IPS DF 4.7 (cell line): ENCODE data around the gene PNKD.

Experiments
- DNase-seq: peaks from one replicate; pipeline ENCODE4 v3.0.0-alpha.2; 2013; ENCODE audit warnings: low spot score; ENCODE audit errors: extremely low read depth

Gene PNKD, protein sequence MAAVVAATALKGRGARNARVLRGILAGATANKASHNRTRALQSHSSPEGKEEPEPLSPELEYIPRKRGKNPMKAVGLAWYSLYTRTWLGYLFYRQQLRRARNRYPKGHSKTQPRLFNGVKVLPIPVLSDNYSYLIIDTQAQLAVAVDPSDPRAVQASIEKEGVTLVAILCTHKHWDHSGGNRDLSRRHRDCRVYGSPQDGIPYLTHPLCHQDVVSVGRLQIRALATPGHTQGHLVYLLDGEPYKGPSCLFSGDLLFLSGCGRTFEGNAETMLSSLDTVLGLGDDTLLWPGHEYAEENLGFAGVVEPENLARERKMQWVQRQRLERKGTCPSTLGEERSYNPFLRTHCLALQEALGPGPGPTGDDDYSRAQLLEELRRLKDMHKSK

DNA sequence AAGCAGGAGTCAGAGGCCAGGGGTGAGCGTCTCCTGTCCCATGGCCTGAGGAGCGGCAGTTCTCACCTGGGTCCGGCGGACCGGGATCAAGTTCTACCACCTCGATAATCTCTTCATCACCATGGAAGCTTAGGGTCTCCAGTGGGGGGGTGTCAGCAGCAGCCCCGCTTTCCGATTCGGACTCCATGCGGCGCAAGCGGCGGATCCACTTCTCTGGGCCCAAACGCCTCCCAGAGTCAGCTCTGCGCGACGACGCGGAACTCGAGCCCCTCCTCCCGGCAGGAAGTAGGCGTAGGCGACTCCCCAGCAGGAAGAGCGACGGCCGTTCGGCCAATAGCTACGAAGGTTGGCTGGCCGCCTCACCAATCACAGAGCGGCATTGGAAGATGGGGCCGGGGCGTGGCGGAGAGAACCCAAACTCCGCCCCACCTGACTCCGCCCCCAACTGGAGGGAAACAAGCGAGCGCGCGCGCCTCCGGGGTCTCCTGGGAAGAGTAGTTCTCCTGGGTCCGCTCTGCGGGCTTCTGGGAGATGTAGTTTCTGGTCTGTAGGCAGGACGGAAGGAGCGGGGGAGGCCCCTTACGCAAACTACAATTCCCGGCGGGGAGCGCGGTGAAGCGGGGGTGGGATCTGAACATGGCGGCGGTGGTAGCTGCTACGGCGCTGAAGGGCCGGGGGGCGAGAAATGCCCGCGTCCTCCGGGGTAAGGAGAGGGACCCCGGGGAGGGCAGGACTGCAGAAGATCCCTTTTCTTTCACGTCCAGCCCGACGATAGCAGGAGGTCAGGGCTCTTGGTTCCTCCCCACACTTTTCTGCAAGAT, at the start of gene PNKD, which contains the start of gene AAMP:
PNKD (plus strand) TSS at position 620 of the 821 bp plus-strand sequence; CDS start at position 637, 17 bp downstream.
AAMP (minus strand) TSS at position 238 of the 821 bp plus-strand sequence; CDS start at position 187, 51 bp downstream.
- DNase-seq: peak; percentile 90

DNA sequence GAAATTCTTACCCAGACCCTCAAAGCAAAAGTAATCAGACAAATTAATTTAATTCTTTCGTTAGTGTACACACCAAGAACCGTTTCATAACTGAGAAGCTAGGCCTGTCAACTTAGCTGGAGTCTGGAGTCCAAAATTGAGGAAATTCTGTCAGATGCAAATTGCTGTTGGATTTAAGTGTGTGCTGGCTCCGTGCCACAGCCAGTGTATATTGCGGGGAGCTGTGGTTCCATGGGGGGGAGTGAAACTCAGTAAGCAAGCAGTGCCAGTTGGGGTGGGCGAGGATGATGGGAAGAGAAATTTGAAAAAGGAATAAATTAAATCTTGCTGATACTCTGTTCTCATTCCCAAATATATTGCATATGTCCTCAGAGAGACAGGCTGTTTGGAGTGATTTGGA, 49.3 kb upstream of the PNKD start:
- DNase-seq: no peak

DNA sequence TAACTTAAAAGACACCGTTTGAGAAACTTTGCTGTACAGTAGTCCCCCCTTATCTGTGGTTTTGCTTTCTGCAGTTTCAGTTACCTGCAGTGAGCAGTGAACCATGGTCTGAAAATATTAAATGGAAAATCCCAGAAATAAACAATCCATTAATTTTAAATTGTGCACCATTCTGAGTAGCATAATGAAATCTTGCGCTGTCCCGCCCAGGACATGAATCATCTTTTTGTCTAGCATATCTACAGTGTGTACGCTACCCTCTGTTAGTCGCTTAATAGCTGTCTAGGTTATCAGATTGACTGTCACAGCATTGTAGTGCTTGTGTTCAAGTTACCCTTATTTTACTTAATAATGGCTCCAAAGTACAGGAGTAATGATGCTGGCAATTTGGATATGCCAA, 47.3 kb upstream of the PNKD start:
- no peak for DNase-seq

DNA sequence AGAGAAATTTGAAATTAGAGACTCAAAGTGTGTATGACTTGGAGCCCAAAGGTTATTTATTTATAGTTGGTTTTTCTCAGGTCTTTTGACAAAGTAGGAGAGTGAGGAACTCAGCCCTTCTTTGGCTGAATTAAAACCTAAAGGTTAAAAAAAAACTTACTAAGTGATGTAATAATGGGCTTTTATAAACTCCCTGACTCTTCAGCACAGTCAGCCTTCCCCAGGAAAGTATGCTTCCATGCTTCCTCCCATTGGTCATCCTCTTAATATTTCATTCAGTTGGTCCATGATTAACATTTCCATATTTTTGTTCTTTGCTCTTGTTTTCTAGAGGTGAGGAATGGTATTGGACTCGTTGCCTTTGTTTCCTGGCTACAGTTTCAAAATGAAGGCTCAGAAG, 46.1 kb upstream of the PNKD start:
- no peak for DNase-seq

DNA sequence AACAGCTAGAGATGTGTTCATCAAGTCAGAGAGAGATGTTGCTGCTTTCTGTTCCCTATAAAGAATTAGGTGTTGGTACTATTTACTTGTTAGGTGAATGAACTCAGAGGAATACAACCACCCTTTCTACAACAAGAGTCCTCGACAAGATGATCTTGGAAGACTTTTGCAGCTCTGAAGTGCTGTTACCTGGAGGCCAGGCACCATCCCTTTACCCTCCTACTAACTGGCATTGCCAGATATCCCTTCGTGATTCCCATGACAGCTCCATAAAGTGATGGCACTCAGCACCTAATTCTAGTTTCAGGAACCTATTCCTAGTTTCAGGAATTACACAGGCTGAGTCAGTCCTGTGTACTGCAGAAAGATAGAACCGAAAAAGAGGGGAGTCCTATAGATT, 43.4 kb upstream of the PNKD start:
- DNase-seq: no peak

DNA sequence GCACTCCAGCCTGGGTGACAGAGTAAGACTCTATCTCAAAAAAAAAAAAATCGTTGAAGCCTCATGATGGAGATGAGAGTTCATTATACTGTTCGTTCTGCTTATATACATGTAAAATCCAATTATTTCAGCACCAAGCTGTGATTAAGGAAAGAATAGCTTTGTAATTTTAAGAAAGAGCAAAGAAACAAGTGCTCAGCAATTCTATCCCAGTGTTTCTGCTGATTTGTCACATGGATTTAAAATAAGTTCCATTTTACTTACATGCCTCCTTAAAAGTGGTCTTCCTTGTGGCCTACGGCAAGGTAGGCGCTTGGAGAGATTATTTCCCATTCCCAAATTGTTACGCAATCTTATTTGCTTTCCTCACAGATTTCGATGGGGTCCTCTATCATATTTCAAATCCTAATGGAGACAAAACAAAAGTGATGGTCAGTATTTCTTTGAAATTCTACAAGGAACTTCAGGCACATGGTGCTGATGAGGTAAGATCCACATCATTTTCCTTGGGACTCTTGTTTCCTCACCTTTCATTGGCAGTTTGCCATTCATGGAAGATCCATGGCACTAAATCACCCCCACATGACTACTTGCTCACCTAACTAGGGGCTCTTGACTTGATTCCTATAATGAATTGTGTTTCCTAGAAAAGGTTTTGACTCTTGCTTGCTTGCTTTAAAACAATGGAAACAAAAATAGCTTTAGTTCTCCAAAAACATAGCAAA, 41.8 kb upstream of the PNKD start:
- DNase-seq: no peak

DNA sequence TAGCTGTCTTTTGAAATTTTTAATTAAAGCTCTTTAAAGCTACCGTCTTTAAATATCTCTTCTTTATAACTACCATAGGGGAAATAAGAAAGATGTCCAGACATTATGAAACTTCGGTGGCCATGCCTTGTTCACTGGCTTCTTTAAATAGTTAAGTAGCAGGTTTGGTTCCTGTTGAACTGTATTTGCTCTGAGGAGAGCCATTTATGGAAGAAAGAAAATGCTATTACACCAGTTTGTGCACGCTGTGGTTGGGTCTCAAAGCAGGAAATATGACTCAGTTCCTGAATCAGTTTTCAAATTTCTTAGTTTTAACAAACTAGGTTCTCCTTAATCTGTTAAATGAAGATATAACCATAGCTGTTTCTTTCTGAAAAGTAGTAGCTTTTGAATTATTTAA, 41.1 kb upstream of the PNKD start:
- DNase-seq: no peak

DNA sequence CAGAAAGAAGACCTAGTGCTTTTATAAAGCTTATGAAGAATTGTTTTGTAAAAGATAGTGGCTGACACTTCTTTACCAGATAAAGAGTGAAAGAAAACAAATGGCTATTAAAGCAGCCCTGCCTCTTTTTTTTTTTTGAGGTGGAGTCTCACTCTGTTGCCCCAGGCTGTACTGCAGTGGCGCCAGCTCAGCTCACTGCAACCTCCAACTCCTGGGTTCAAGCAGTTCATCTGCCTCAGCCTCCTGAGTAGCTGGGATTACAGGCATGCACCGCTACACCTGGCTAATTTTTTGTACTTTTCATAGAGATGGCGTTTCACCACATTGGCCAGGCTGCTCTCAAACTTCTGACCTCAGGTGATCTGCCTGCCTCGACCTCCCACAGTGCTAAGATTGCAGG, 40.5 kb upstream of the PNKD start:
- DNase-seq: no peak

DNA sequence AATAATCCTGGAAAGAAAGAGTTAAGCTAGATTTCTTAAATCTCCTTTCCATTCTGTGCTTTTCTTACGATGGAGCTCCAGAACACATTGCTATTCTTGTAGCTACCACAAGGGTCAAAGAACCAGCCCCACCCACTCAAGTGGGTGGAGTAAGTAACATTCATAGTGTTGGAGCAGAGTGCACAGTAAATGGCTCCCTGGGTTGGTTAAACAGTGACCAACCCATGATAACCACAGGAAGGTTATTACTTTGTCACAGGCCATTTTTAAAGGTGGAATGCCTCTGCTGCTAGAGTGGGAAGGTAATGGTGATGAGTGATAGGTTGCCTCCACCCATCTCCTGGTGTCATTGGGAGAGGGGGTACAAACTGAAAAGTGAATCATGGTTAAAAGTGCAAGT, 39.4 kb upstream of the PNKD start:
- no peak for DNase-seq

DNA sequence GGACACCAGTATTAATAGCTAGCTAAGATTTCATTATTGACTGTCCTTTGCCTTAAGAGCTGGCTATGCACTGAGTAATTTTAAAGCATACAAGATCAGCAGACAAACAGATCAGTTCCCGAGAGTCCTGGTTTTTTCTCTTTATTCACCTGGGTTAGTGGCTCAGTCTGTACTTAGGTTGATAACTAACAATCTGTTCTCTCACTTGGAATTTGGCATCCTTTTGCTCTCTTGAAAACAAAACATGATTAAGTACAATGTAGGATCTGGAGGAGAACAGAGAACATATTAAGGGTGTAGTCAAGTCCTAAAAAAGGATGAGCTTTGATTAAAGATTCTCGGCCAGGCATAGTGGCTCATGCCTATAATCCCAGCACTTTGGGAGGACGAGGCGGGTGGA, 36.8 kb upstream of the PNKD start:
- no peak for DNase-seq

DNA sequence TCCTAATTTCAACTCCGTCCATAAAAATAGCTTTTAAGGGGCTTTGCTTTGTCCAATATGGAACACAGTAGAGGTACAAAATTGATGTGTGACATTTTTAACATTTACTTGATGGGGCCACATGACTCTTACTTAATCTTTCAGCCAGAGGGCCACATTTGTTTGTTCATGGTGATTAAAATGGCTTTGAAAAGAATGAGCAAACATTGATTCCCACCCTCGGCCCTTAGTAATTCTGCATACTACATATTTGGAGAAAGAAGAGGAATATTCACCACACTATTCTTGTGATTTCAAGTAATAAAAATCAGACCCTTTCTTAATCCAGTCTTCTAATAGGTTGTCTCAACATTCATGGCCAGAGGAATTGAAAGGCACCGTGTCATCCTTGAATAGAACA, 35.8 kb upstream of the PNKD start:
- DNase-seq: no peak

DNA sequence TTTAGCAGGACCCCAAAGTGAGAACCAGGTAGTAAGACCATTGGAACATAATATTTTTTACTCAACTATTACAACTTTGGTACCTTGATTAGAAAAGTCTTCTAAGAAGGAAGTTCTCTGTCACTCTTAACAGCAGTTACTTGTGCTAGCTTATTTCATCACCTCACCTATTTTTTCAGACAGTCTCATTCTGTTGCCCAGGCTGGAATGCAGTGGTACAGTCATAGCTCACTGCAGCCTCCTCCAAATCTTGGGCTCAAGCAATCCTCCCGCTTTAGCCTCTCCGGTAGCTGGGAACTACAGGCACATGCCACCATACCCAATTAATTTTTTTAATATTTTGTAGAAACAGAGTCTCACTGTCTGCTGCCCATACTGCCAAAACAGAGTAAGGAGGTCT, 35.3 kb upstream of the PNKD start:
- DNase-seq: no peak

DNA sequence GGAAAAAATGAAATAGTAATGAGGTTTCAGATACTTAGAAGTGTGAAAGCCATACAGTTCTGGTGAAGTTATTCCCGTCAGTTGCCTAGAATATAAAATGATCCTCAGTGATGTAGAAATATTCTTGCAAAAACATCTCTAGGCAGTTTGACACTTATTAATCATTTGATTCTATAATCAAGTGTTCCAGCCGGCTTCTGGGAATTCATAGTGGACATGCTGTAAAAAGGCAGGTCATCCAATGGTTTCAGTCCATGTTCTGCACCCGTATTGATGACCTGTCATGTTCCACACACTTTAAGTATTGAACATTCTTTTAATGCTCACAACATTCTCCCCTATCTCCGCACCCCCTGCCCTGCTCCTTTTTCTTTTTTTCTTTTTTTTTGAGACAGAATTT, 33.5 kb upstream of the PNKD start:
- no peak for DNase-seq

DNA sequence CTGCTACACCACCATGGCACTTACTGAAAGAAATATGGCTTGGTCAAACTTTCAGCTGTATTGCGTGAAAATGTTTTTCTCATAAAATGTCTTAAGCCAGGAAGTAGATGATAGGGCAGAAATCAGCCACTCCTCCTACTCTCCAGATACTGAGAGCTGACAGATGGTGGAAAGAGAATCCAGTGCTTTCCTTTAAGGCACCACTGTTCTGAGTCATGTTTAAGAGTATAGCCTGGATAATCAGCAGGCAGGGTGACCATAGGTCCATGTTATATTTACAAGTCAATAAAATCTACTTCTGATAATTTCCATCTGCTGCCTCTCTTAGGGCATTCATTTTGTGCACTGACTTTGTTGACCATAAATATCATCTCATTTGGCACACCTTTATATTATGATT, 31.4 kb upstream of the PNKD start:
- no peak for DNase-seq

DNA sequence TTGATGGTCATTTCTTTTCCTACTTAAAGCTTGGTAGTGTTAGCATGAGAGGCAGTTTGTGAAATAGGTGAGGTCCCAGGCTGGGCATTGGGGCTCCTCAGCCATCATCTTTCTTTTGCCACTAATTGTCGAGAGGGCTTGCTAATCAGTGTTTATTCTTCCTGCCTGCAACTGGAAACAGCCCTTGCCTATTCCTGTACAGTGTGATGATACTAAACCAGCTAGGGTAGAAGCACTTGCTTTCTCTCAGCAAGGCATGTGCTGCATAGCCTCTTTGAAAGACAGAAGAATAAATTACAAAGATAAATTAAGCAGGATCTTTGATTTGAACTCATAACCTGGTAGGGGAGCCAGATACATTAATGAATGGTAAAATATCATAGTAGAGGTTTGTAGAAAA, 26.1 kb upstream of the PNKD start:
- no peak for DNase-seq

DNA sequence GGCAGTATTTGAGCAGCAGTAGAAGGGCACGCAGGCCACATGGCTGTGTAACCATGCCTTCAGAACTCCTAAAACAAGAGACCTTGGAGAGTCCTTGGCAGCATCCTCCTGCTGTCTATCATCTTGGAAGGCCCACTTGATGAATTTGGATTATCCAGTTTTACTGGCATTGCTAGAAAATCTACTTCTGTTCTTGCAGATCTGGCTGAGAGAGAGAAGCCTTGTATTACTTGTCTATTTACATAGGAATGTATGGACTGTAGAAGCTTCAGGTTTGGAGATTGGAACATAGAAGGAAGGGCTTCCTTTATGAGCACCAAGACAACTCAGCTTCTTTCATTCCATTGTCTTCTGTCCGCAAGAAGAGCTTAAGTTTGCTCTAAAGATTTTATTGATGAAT, 25.7 kb upstream of the PNKD start:
- DNase-seq: no peak

DNA sequence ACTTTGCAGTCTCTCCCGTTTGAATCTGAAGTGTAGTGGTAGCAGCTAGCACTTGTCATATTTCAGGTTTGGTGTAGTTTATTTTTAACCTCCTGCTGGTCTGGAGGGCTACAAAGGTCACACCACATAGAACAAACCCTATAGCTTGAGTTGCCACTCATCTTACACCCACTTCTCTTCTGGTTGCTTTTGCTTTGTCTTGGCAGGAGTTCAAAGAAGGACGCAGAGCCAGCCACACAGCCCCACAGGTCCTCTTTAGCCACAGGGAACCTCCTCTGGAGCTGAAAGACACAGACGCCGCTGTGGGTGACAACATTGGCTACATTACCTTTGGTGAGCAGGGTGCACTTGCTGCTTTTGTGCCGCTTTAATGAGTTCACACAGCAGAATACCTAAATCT, 25.1 kb upstream of the PNKD start:
- no peak for DNase-seq

DNA sequence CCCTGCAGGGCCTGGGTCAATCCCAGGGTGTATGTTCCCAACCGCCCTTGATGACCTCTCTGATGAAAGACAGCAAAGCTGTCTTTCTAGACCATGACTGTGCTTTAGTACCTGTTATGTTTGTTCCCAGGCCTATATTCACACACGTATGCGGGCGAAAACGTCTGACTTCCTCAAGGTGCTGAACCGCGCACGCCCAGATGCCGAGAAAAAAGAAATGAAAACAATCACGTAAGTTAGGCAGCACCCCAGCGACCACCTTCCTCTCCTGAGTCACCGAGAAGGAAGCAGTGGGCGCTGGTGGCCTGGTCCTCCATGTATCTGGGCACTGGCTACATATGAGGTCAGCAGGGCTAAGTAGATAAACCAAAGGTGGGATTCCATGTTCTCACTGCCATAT, 20.6 kb upstream of the PNKD start:
- no peak for DNase-seq

DNA sequence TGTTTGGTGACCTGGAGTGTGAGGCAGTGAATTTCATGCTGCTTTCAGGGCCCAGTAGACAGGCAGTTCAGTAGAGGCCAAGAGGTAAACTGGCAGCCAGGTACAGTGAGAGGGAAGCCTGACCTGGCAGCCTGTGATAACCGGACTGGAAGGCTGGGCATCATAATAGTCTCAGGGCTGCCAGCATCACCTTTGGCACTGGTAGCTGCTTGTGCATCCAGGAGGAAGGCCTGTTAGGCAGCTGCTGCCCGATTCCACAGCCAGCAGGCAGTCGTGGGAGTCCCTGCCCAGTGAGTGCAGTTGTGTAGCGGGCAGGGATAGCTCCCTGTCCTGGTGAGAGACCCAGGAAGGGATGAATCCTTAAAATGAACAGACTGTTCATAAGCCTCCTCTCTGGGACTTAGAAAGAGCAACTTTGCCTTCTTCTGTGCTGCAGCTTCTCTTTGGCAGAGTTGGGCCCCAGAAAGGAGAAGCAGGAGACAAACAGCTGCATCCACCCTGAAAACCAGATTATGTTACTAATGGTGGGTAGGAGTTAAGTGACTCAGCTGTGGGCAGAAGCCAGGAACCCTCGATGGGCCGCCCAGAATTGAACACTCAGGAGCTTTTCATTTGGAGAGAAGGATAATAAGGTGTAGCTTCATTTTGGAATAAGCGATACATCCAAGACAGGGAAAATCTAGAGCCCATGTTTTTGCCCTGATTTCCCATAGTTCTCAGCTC, 17.6 kb upstream of the PNKD start:
- no peak for DNase-seq

DNA sequence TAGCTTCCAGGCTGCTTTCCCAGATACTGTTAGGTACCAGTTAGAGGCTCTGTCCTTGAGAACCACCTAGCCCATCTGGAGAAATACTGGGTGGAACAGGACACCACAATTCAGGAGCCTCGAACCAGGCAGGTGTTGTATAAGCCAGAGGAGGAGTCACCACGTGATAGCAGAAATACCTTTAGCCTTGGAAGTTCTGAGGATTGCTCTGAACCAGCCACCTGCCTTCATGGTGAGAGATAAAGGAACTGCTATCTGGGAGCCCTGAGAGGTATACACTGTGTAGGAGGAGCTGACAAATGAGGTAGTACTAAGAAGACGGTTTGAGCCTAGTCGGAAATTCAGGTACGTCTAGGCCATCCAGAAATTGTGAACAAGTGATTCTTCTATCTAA, 17.1 kb upstream of the PNKD start:
- DNase-seq: no peak

DNA sequence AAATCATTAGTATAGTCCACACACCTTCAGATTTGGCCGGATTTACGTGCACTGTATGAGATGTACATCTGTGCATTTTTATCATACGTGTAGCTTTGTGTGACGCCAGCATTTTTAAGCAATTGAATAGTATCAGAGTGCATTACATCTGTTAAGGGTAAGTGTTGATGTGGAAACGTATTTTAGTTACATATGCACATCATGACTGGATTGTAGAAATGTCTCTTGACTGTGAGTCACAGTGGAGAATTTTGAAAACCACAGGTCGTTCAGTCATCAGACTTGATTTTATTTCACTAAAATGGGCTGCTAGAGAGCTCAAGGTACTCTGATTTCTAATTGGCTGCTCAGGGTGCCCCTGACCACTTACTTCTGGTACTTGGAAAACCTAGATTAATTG, 14.9 kb upstream of the PNKD start:
- no peak for DNase-seq
